ENCODE data around the gene ITIH4. TPM values are rescaled to one million over a fixed set of nuclear protein-coding genes. Genes with fewer than 3 reads are reported as not detected.

Gene ITIH4
- total and polyA plus RNA-seq, 2 of the 13 experiments (the other 11 are each of a cell fraction or from before 2014, with no cell fraction given) = 2.7 to 5.3 TPM

- TF ChIP-seq NONO (IDR thresholded peaks at IDR 0.05) (no peak), NONO (CRISPR knock-in tag; conservative IDR thresholded peaks at IDR 0.05) (no peak), SMAD9 (CRISPR knock-in tag; IDR thresholded peaks at IDR 0.05) (no peak), CBX2 (IDR thresholded peaks at IDR 0.05; ENCODE audit: low read depth, low read length) (no peak), CBX2 (CRISPR knock-in tag; IDR thresholded peaks at IDR 0.05; ENCODE audit: low read depth) (no peak), ZNF761 (CRISPR knock-in tag; conservative IDR thresholded peaks at IDR 0.05) (no peak), RBM22 (optimal IDR thresholded peaks at IDR 0.05; ENCODE audit: low read length) (no peak), TBP (CRISPR knock-in tag; IDR thresholded peaks at IDR 0.05) (no peak), THYN1 (CRISPR knock-in tag; IDR thresholded peaks at IDR 0.05; ENCODE audit: borderline replicate concordance, low read depth) (no peak), ZNF17 (CRISPR knock-in tag; IDR thresholded peaks at IDR 0.05) (no peak), ZFP62 (CRISPR knock-in tag; IDR thresholded peaks at IDR 0.05) (no peak), MAFG (CRISPR knock-in tag; IDR thresholded peaks at IDR 0.05) (no peak), ZNF256 (CRISPR knock-in tag; conservative IDR thresholded peaks at IDR 0.05) (no peak), CEBPB (IDR thresholded peaks at IDR 0.05; ENCODE audit: borderline replicate concordance, low read depth, low read length) (no peak), HNRNPK (IDR thresholded peaks at IDR 0.05; ENCODE audit: low read depth, low read length, poor library complexity, severe bottlenecking) (no peak), HNF1A (IDR thresholded peaks at IDR 0.05; ENCODE audit: low read depth) (peak; percentile 90), HNF1A (CRISPR knock-in tag; IDR thresholded peaks at IDR 0.05; ENCODE audit: borderline replicate concordance) (peak; percentile 97), PHF8 (CRISPR knock-in tag; IDR thresholded peaks at IDR 0.05) (0 out of 2 replicates have a peak, but pooled peaks have one; percentile 27), ZNF446 (CRISPR knock-in tag; IDR thresholded peaks at IDR 0.05) (no peak), ZNF460 (CRISPR knock-in tag; IDR thresholded peaks at IDR 0.05; ENCODE audit: borderline replicate concordance) (no peak), ZNF567 (CRISPR knock-in tag; IDR thresholded peaks at IDR 0.05; ENCODE audit: borderline replicate concordance) (no peak), THRA (CRISPR knock-in tag; IDR thresholded peaks at IDR 0.05; ENCODE audit: borderline replicate concordance) (0 out of 2 replicates have a peak, but pooled peaks have one; percentile 26), ARNTL (CRISPR knock-in tag; IDR thresholded peaks at IDR 0.05) (no peak)
Observed at GRCh38 chr3:52827866-52828376, 2.6 kb downstream of the ITIH4 start (continued).

Measured in HepG2 (cell line).